ENCODE data around the gene GSTCD.
"Not testable (repeated sequence)": the region's sequence is repeated elsewhere in the genome, so short reads cannot be mapped to it uniquely, and the experiment has no call there.

GSTCD gene

GRCh38 chr4:105815701-105816100, 107.1 kb downstream of the GSTCD start:
- no peak for DNase-seq

DNA sequence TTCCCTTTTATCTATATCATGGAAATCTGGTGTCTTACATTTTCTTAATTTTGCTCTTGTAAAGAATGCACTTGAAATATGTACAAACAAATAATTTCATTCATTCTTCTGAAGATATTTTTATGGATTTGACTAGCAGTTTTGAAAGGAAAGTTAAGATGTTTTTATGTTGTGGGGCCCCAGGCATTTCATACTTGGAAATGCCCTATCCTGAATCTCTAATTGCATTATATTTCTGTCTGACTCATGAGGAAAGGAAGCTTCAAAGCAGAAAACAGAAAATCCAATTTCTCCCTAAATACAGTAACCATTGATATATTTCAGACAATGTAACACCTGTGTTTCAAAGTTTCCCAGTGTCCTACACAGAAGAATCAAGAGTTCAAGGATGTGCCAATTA, 113.5 kb downstream of the GSTCD start:
- no peak for DNase-seq

DNA sequence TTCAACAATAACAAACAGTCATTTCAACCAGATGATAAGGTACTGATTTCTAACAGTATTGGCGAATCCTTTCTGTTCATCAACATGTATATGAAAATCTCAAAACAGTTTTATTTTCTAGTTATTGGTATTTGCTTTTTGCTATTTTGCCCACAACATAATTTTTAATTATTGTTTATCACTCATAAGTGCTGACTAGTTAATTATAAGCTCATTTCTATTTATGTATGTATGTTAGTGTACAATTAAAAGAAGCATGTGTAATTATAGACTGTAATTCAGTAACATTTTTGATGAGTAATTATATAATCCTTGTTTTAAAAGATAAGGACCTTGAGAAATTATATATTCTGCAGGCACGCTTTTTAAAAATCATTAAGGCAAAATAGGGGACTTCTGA, 119.5 kb downstream of the GSTCD start:
- DNase-seq: no peak

DNA sequence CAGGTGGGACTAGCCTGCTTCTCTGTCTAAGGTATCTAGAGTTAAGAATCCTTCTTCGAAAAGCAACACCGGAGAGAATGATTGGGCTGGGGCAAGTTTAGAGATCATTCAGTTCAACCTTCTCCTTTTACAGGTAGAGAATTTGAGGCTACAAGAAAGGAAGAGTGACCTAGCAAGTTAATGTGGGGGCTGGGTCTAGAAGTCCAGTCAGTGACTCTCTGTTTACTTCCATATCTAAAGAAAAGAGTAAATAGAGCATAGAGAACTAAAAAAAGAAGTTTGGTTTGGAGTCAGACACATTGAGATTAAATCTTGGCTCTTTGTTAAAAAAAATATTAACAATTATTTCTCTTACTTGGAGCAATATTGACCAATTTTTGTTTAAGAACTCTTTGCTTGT, 122.6 kb downstream of the GSTCD start:
- DNase-seq: no peak

GRCh38 chr4:105835177-105835576, 126.6 kb downstream of the GSTCD start:
- no peak for DNase-seq

DNA sequence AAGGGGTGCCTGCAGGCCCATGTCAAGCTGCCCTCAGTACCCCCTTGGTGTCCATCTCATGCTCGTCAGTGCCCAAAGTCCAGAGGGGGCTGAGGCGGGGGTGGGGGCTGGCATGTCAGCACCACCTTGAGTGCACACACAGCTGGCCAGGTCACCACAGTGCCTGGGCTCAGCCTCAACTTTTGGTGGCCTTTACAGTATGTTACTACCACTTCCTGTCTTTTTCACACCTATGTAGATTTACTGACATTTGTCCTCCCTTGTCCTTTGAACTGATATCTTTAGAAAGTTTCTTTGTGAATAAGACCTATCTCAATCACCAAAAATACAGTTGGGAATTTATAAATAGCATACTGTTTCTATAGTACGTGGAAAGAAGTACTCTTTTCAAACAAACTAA, 128.0 kb downstream of the GSTCD start:
- DNase-seq: no peak

DNA sequence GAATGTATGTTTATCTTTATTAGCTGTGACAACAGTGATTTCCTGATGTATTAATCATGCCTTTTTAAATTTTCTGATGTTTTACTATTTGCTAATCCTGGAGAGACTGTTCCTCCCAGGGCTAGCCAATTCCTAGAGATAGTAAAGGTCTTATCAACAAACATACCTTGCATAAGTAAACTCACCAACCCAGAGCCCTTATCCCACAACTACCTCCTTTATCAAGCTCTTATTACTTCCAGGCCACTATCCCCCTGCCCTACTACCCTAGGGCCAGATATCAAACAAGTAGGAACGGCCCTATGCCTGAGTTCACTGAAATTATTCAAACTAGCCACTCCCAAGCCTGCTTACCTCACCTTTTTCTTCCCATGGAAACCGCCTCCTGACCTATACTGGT, 128.5 kb downstream of the GSTCD start:
- DNase-seq: no peak

GRCh38 chr4:105838082-105838481, 129.5 kb downstream of the GSTCD start:
- no peak for DNase-seq

DNA sequence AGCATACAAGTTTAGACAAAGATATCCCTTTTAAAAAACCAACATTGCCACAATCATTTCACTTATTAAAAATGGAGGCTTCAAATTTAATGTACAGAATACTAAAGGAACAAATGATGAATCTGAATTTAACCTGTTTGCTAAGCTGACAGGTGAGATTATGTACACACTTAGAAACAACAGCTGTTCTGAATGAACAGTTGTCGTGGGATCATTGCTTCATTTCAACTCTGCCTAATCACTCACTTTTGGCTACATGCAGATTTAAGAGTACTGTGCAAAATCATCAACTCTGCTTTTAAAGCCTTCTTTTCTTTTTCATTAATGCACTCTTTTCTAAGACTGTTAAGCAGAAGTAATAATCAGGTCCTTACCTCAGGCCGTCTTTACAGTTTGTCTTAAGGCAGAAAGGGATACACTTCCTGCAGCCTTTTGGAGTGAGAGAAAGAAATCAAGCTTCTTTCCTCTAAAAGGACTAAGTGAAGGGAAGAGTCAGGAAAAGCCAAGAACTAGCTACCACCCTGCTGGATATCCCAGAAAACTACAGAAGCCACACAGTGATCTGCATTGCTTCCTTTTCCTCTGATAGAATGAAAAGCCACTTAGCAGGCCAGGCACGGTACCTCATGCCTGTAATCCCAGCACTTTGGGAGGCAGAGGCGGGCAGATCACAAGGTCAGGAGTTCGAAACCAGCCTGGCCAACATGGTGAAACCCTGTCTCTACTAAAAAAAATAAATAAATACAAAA, 132.0 kb downstream of the GSTCD start:
- DNase-seq: no peak

- no peak for DNase-seq
Observed at GRCh38 chr4:105843941-105844340, 135.4 kb downstream of the GSTCD start.

DNA sequence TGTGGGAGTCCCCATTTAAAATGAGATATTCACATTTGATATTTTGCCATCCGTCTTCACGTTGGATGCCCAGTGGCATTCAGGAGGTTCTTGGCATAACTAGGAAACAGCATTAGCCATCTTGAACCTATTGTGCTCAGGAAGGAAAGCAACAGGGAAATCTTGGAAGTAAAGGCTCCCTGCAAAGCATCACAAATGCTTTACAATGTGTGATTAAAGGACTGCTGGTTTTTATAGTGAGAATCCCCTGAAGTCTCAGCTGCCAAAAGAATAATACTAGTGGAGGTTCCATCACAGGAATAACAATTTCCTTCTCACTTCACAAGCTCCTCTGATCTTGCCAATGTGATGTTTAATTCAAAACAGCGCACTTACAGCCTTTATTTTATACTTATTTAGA, 137.0 kb downstream of the GSTCD start:
- DNase-seq: no peak

DNA sequence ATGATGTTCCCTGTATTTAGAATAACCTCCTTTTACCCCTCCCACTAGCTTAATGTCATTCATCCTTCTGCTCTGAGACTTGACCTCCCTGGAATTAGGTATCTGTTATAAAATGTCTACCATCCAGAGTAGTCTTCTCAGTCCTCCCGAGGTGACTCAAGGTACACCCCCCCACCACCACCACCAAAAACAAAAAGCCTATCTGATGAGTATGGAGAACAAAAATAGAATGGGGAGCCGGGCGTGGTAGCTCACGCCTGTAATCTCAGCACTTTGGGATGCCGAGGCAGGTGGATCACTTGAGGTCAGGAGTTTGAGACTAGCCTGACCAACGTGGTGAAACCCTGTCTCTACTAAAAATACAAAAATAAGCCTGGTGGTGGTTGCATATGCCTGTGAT, 139.8 kb downstream of the GSTCD start:
- not testable (repeated sequence) for DNase-seq

DNA sequence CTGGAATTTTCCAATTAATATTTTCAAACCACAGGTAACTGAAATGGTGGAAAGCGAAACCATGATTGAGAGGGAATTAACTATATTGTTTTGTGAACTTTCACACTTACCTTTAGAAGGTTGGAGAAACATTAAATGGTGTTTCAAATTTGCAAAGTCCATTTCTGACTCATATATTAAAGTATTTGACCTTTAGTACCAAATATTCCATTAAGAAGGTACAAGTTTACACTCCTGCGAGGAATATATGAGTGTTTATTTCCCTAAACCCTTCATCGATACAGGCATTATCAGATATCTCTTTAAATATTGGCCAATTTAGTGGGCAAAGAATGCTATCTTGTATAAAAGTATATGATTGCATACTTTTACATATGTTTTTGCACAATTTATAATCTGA, 142.6 kb downstream of the GSTCD start:
- DNase-seq: no peak

GRCh38 chr4:105852230-105852629, 143.6 kb downstream of the GSTCD start:
- DNase-seq: not testable (repeated sequence)

DNA sequence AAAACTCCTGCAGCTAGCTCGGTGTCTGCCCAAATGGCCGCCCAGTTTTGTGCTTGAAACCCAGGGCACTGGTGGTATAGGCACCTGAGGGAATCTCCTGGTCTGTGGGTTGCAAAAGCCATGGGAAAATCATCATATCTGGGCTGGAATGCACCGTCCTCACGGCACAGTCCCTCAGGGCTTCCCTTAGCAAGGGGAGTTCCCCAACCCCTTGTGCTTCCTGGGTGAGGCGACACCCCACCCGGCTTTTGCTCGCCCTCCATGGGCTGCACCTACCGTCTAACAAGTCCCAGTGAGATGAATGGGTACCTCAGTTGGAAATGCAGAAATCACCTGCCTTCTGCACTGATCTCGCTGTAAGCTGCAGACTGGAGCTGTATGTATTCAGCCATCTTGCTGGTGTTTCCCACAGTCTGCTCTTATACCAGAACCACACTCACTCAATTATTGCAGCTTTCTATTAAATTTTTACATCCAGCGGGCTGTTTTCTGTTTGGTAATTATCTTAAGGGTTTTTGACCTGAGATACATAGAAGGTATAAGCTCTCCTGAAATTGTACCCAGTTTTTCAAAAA, 150.0 kb downstream of the GSTCD start:
- no peak for DNase-seq

GRCh38 chr4:105859233-105859632, 150.6 kb downstream of the GSTCD start:
- DNase-seq: no peak

- DNase-seq: no peak
Observed at GRCh38 chr4:105870963-105871362, 162.4 kb downstream of the GSTCD start.

DNA sequence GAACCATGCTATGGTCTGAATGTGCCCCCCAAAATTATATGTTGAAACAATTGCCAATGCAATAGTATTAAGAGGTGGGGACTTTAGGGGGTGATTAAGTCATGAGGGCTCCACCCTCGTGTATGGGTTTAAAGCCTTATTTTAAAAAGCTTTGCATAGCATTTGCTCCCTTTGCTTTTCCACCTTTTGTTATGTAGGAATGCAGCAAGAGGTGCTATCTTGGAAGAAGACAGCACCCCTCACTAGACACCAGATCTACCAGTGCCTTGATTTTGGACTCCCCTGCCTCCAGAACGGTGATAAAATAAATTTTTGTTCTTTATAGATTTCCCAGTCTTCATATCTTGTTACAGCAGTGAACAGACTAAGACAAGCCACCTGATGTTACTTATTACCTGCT, 163.4 kb downstream of the GSTCD start:
- DNase-seq: no peak

- DNase-seq: no peak
Observed at GRCh38 chr4:105875233-105875632, 166.6 kb downstream of the GSTCD start.

DNA sequence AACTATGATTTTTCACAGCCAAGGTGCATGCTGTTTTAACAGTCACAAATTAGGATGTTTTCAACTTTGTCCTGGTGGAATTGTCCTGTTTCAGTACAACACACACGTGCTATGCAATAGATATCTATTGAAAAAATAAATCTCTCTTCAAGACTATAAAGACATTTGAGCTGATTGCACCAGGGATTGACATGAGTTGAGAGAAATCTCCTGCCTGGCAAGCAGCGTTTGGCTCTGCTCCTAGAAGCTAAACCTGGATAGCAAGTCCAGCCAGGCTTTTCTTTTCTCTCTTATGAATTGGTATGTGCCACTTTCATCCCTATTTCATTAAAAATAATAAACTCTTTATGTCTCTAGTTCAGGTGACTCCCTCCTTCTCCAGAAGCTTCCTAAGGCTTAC, 170.1 kb downstream of the GSTCD start:
- no peak for DNase-seq

GRCh38 chr4:105887508-105887907, 178.9 kb downstream of the GSTCD start:
- DNase-seq: no peak

GRCh38 chr4:105894660-105895582, 186.3 kb downstream of the GSTCD start, which contains the start of gene NPNT:
NPNT (plus strand) TSS chr4:105895471; CDS start chr4:105895653, 182 bp downstream.
- no peak for DNase-seq

GRCh38 chr4:105895583-105896460, 187.2 kb downstream of the GSTCD start:
- DNase-seq: no peak
